GM19025 (cell line): ENCODE data around the gene PRR20G.
"Not testable (repeated sequence)": the region's sequence is repeated elsewhere in the genome, so short reads cannot be mapped to it uniquely, and the experiment has no call there.

Source experiments
- ATAC-seq: cut with Tn5 transposase; IDR thresholded peaks from one replicate; pipeline ENCODE4 v1.9.1; 2021; ENCODE audit warnings: mild to moderate bottlenecking, low read depth, moderate library complexity; ENCODE audit not compliant: unreplicated experiment

The PRR20G gene

DNA sequence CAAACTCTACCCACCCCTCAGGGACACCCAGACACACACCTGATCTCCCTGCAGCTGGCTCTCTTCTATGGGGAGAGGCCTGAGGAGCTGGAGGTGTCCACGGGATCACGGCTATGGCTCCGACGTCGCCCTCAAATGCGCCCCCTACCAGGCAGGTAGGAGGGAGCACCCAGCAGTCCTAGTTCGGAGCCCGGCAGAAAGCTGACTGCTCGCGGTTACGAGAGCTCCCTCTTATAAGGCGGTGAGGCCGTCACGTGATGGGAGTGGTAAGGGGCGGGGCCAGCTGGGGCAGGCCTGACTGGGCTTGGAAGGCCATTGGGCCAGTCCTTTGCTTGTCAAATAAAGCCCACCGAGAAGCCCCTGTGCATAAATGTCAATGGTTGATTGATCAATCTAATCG lies at the start of gene PRR20G:
PRR20G (minus strand) TSS at position 207 of the 400 bp plus-strand sequence. CDS start 681 bp downstream, outside the sequence.
- ATAC-seq = no peak

DNA sequence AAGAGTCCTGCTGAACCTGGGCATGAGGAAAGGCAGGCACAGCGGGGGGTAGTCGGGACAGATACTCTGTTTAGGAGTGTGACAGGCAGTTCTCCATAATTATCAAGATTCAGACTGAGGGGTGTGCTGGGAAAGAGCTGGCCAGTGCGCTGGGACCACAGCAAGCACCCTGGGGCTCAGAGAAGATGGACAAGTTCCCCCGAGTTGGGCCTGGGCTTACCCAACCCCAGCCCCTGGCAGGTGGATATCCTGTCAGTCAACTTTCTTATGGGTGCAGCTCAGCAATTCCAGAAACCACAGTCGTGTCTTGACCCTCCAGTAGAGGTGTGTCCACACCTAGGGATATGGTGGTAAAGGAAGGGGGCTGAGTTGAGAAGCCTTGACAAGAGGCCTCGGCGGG lies 49.2 kb upstream of the PRR20G start:
- no peak for ATAC-seq

DNA sequence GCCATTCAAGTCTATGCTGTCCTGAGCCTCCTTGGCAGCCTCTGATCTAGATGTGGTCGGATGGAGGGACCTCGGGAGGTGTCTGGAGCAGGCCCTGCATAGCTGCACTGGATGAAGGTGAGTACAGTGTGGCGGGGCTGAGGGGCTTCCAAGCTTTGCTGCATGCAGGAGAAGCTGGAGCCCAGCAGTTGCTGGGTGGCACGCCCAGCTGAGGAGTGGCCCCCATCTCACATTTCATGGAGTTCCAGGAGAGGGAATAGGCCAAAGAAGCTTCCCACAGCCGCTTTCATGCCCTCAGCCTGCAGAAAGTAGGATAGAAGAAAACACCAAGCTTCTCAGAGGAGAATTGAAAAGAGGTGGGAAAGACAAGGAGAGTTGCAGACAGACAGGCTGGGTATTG lies 48.3 kb upstream of the PRR20G start:
- ATAC-seq = no peak

DNA sequence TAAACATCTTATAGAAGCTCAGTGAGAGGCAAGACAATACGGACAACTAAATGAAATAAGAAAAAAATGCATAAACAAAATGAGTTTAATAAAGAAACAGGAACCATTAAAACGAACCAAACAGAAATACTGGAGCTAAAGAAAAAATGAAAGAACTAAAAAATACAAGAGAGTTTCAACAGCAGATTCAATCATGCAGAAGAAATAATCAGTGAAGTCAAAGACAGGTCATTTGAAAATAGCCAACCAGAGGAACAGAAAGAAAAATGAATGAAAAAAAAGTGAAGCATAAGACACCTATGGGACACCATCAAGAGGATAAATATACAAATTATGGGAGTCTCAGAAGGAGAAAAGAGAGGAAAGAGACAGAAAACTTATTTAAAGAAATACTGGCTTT lies 42.5 kb upstream of the PRR20G start:
- ATAC-seq = no peak

DNA sequence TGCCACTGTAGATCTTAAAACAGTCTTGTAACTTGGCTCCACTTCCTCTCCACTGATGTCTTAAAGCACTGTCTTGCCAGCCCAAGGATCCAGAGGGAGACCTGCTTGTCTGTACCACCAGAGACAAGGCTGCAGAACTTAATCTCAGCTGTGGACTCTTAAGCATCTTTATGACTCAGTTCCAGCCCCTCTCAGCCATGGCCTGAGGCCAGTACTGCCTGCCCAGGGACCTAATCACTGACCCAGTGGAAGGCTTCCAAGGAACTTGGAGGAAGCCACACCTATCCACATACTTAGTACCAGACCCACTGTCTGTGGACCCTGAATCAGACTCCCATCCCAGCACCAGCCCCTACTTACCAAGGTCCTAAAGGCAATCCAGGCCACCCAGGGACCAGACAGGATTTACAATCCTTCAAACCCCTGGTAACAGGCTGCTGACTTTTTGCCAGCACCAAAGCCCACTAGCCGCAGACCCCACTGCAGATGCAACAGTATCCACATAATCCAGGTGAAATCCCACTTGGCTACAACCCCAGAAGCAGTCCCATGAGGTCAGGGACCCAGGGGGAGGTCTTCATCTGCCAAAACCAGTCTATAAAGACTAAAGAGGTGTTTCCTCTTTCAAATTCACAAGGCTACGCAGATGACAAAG lies 41.9 kb upstream of the PRR20G start:
- no peak for ATAC-seq

DNA sequence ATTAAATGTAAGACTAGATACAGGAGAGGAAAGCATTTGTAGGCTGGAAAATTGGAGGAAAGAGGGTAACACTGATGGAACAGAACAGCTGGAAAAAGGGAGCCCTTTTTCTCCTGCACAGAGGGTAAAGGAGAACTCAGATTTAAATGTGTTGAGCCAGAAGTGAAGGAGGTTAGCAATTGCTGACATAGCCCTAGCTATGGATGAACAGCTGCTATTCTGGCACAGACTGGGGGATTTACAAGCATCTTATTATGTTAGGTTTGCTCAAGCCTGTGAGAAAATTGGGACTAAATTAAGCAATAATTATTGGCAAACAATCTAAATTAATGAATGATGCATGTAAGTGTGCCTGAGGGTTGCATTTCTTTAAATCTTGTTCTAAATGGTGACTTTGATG lies 40.6 kb upstream of the PRR20G start:
- ATAC-seq = no peak

DNA sequence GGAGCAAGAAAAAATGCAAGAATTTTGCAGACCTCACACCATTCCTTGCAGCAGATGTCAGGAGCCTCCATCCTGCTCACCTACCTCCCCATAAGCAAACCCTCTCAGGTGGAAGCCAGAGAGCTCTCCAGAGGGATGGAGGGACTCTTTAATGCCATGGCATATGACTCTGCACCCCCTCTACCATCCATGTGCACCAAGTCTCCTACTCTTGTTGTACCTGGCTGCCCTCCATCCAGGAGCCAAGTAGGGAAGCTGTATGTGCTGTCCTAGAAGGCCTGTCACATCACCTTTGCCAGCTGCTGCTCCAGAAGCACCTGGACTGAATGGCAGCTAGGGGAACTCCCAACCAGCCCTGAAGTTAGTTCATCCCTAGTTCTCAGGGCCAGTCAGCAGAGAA lies 38.5 kb upstream of the PRR20G start:
- ATAC-seq = no peak

DNA sequence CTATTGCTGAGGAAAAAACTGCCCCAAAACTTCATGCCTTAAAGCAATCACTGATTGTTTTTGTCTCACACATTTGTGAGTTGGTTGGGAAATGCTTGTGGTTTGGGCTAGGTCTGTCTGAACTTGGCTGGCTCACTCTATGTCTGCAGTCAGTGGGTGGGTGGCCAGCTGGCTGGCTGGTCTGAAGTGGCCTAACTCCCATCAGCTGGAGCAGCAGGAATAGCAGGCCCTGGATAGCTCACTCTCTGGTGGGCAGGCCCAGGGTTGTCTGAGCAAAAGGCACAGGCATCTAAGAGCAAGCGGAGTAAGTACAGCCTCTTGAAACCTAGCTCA lies 37.7 kb upstream of the PRR20G start:
- ATAC-seq = no peak

DNA sequence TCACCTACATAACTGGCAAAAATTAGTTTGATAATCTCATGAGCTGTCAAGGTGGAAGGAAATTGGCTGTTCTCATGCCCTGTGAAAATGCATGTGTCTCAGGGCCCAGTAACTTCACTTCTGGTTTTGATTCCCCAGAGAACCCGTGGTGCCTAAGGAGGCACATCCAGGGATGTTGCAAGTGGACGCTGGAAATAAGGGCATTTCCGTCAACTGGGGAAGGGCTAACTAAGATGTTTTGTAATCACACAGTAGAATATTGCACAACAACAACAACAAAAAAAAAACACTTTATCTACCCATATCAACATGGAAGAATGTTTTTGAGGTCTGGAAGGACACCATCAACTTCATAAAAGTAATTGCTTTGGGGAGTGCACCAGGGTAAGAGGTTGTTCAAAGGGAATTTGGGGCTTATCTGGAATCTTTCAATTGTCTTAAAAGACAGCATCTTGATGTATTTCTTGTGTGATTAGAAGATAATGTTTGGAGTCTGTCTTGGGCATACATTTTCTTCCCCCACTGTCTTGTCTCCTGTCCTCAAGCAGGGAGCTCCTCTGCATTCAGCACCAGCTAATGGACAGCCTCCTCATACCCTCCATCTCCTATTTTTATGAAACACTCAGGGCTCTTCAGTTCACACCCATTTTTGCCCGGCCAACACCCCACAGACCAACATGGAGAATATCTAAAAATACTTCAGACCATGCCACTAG lies 37.2 kb upstream of the PRR20G start:
- ATAC-seq = no peak

DNA sequence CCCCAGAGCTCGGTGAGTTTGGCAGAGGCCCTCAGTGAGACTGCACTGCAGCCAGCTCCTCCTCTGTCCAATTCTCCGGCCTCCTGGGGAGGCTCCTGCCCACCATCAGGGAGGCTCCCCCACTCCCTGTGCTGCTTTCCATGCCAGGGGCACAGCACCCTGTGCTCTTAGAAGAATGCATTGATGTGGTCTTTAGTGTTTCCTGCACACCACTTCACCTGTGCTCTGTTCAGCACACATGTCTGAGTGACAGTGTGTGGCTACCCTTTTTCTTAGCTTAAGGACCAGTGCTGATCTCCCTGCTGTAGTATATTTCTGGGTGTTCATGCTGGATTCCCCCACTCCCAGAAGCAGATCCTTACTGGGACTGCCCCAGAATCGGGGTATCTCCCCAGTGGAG lies 36.2 kb upstream of the PRR20G start:
- no peak for ATAC-seq

DNA sequence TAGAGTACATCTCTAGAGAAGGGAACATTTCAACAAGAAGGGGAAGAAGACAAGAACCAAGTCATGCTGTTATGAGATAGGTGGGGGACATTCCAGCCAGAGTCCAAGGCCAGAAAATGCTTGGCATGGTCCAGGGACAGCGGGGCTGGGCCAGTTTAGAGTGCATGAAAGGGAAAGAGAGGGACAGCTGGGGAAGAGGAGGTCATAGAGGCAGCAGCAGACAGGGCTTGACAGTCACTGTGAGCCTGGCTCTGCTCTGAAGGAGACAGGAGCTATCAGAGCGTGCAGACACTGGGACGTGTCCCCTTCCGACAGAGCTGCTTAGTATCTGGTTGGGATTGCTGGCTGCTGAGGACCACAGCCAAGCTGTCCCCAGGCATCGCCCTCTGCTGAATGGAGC lies 35.7 kb upstream of the PRR20G start:
- ATAC-seq = no peak

DNA sequence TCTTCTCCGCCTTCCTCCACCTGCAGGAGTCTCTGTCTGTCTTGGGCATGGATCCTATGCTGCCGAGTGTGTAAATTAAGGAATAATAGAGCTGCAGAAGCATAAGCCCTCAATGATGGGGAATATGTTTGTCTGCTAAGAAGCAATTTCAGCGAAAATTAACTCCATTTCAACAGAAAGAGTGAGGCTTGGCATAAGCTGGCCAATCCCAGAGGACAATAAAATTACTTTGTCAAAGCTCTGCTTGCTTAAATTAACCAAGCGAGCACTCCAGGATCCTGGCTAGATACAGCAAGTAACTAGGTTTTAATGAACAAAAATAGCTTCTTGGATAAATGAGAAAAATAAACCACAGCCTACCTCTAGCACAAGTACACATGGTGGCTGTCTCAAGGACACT lies 33.5 kb upstream of the PRR20G start:
- no peak for ATAC-seq

DNA sequence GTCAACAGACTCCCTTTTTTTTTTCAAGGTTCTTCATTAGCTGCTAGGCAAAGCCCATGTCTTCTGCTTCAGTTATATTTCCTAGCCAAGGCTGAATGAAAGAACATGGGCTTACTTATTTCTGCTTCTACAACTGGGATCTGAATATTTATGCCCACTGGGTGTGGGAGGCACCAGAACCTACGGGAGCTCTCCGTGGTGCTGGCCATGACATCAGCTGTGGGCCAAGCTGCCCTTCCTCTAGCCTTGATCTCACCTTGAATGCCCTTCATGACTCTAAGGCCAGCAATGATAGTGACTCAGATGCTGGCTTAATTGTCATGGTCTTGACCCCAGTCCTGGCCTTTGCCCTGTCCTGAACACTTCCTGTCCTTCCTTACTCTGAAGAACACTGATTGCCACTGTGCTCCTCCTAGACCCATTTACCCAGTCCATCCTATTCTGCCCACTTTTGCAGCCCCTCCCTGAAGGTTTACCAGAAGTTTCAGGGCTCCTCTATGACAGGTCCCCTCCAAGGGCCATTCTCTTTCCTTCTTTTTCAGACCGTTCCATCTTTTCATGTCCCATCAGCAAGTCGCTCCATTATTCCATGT lies 32.8 kb upstream of the PRR20G start:
- ATAC-seq = no peak

DNA sequence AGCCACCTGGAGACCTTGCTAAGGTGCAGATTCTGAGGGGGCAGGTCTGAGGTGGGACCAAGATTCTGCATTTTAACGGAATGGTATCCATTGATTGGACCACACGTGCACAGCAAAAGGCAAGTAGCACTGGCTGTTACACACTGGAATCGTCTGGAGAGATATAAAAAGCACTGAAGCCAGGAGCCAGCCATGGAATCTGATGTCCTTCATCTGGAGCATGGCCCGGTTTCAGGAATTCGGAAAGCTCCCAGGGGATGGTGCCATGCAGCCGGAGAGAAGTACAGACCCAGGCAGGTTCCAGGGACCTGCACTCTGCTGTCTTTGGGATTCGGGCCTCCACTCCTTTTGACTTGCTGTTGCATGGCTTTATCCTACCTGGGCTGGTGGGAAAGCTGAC lies 28.8 kb upstream of the PRR20G start:
- no peak for ATAC-seq

DNA sequence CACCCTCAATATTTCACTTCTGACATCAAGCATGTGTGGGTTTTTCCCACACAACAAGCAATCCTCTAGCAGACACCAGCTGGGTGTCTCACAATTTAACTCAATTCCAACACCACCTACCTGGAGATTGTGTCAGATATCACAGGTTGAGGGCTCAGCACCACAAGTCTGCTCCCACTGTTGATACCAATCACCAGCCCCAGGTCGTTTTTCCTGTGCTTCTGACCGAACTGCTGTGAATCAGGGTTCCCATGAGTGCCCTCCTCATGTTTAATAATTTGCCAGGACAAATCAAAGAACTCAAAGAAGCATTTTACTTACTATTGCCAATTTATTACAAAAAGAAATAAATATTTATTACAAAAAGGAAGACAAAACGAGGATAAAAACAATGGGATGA lies 25.0 kb upstream of the PRR20G start:
- ATAC-seq = no peak

DNA sequence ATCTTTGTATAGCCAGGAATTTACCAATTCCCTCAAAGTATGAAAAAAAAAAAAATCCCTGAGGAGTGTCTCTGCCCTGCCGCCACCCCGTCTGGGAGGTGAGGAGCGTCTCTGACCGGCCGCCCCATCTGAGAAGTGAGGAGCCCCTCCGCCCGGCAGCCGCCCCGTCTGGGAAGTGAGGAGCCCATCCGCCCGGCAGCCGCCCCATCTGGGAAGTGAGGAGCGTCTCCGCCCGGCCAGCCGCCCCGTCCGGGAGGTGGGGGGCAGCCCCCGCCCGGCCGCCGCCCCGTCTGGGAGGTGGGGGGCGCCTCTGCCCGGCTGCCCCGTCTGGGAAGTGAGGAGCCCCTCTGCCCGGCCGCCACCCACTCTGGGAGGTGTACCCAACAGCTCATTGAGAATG lies 21.0 kb upstream of the PRR20G start:
- not testable (repeated sequence) for ATAC-seq

DNA sequence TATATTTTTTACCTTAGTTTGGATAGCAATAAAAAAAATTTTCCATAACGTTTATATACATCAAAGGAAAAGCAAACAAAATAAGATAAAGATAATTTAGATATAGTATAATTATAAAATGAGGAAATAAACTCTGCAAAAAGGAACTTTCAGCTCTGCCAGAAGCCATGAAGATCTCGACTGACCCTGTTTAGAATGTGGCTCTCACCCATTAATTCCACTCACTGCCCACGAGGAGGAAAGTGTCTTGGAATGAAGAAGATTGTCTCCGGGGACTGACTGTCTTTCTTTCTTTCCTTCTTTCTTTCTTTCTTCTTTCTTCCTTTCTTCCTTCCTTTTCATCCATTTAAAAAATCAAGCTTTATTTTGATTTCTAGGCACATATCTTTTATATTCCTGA lies 20.1 kb upstream of the PRR20G start:
- ATAC-seq = no peak

DNA sequence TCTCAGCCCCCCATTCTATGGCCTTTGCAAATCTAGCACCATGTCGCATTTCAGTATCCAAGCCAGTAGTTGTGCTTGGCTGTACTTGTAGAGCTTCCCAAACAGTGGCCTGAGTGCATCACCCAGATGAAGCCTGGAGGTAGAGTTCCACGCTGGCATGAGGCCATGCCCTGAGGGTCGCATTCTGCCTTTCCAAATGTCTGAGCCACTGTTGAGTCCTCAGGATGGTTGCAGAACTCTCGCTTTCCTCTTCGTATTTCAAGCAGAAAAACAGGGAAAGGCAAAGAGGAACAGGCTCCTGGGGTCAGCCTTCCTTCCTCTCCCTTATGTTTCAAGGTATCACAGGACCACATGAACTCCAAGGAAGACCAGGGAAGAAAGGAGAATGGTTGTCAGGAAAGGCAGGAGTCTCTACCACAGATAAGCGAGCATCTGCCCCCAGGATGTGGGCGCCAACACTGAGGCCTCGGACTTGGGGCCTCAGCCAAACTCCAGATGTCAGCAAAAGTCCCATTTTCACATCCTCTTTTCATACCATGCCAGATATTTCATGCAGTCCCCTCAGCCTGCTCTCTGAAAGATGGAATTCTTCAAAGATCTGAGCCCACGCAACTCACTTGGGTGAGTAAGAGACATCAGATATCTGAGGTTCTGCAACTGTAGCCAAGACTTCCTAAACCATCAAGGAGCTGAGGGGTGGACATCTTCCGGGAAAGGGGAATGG lies 19.4 kb upstream of the PRR20G start:
- ATAC-seq = no peak

DNA sequence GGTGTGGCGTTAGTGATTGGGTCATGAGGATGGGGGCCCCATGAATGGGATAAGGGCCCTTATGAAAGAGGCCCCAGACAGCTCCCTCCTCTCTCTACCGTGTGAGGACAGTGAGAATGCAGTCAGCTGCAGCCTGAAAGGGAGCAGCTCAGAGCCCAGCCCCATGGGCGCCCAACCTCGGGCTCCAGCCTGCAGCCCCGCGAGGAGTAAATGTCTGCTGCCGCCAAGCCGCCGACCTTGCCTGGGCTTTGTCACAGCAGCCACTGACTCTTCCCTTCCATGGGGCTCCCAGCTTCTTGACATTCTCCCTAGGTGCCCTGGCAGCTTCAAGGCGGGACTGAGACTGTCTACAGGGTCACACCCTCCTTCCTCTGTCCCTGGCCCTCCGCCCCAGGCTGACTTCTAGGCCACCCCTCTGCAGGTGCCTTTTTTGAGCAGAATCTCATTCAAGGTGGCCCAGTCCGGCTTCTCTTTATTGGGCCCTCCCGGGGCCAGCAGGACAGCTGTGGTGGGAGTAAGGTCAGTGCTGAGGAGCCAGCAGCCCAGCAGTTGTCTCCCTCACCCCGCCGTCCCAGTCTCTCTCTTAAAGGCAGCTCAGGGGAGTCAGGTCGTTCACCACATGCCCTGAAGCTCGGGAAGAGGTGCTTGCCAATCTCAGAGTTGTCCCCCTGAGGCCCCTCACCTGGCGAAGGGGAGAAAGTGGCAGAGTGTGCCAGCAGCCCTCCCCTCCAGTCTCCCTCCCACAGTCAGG lies 18.7 kb upstream of the PRR20G start:
- ATAC-seq = no peak

DNA sequence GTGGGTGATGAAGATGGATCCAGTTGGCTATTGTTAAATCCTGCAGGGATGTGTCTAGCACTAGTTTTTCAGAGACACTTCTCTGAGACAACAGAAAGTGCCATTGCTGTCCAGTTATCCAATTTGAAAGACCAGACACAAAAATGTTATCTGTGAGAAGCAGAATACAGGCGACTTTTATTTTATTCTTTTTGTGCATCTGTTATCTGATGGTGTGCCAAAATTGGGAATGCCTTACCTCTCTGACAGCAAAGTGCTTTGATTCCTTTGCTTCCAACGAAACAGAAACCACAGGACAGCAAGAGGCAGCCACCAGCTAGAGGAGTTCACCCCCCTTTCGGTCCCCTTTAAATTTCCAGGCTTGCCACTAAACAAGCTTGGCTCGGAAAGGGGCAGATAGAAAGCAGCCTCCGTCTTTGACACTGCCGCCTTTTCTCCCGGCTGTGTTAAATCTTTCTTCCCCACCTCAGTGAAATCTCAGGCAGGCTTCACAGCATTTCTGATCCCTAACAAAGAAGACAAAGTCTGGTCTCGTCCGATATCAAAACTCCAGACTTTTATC lies 17.7 kb upstream of the PRR20G start:
- no peak for ATAC-seq
